CD4-positive, alpha-beta T cell treated with Interleukin-4 for 1 hour (primary cell): ENCODE measurements around the gene ATRN.
"Not testable (repeated sequence)": the region's sequence is repeated elsewhere in the genome, so short reads cannot be mapped to it uniquely, and the experiment has no call there.

Experiments
- DNase-seq, 2 donors: peaks; one replicate each; pipeline ENCODE4 v3.0.0-alpha.2; 2020 to 2022

ATRN gene

GRCh38 chr20:3470627-3471396, at the start of gene ATRN:
TSS of gene ATRN (plus strand) at chr20:3471018. CDS start at chr20:3471108, 90 bp downstream.
- peak; percentile 87 for DNase-seq

GRCh38 chr20:3421985-3422384, 48.8 kb upstream of the ATRN start:
- DNase-seq, result no peak

- no peak for DNase-seq
These were observed 47.7 kb upstream of the ATRN start for GRCh38 chr20:3423126-3423525.

- not testable (repeated sequence) for DNase-seq
These were observed 44.1 kb upstream of the ATRN start for GRCh38 chr20:3426766-3427165.

- DNase-seq, result peak; percentile 6 to 35
These were observed 40.3 kb upstream of the ATRN start for GRCh38 chr20:3430376-3431069.

- no peak for DNase-seq
These were observed 39.7 kb upstream of the ATRN start for GRCh38 chr20:3431109-3431508.

GRCh38 chr20:3432844-3433243, 38.0 kb upstream of the ATRN start:
- DNase-seq, result no peak

- DNase-seq, result no peak
These were observed 37.1 kb upstream of the ATRN start for GRCh38 chr20:3433744-3434143.

- no peak for DNase-seq
These were observed 36.6 kb upstream of the ATRN start for GRCh38 chr20:3434232-3434631.

- DNase-seq, result no peak
These were observed 33.8 kb upstream of the ATRN start for GRCh38 chr20:3436864-3437574.

GRCh38 chr20:3446779-3447178, 24.0 kb upstream of the ATRN start:
- DNase-seq, result no peak

GRCh38 chr20:3447321-3447720, 23.5 kb upstream of the ATRN start:
- DNase-seq, result no peak

GRCh38 chr20:3449319-3449718, 21.5 kb upstream of the ATRN start:
- no peak for DNase-seq

- no peak for DNase-seq
These were observed 18.7 kb upstream of the ATRN start for GRCh38 chr20:3452136-3452535.

- DNase-seq, result no peak
These were observed 18.1 kb upstream of the ATRN start for GRCh38 chr20:3452690-3453089.

- no peak for DNase-seq
These were observed 16.0 kb upstream of the ATRN start for GRCh38 chr20:3454831-3455230.

GRCh38 chr20:3456648-3457047, 14.2 kb upstream of the ATRN start:
- no peak for DNase-seq

GRCh38 chr20:3459881-3460307, 10.9 kb upstream of the ATRN start:
- DNase-seq, result no peak

- no peak for DNase-seq
These were observed 9.5 kb upstream of the ATRN start for GRCh38 chr20:3461211-3461771.

- DNase-seq, result no peak
These were observed 8.7 kb upstream of the ATRN start for GRCh38 chr20:3461911-3462677.

- no peak for DNase-seq
These were observed 6.7 kb upstream of the ATRN start for GRCh38 chr20:3464166-3464565.

- DNase-seq, result no peak
These were observed 5.5 kb upstream of the ATRN start for GRCh38 chr20:3465301-3465700.

- DNase-seq, result no peak
These were observed 601 bp upstream of the ATRN start for GRCh38 chr20:3470208-3470626.
